Fibroblast of peridontal ligament (primary cell): ENCODE measurements around the gene LPAR5.

Experiments used
- DNase-seq: peaks from one replicate; pipeline ENCODE4 v3.0.0-alpha.2; 2010; ENCODE audit errors: extremely low read depth

LPAR5 gene

DNA sequence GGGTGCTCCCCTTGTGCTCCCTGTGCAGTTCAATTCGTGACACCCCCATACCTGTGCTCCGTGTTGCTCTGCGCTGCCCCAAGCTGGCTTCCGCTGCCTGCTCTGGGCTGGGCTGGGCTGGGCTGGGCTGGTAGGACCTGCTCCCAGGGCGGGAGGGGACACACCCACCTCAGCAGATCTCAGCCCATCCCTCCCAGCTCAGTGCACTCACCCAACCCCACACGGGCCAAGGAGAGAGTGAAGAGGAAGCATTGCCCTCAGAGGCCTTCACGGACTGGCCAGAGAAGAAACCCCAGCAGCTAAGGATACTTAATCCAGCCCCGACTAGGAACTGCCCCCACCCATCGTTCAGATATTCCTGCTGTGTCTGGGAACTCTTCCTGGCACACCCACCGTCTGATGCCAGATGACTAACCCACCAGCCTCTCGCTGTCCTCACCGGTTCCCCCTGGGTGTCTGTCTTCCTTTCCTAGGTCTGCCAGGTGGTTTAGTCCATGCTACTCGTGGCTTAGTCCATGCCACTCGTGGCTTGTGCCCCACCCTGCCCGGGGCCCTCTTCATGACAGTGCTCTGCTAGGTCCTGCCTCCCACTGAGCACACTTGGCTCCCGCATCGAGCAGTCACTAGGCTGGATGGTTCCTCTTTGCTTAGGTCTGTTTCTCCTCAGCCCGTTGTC lies at the start of gene LPAR5:
Gene LPAR5 (minus strand): TSS at position 104 of the 676 bp plus-strand sequence. CDS start 14,711 bp downstream, outside the sequence.
- no peak for DNase-seq

DNA sequence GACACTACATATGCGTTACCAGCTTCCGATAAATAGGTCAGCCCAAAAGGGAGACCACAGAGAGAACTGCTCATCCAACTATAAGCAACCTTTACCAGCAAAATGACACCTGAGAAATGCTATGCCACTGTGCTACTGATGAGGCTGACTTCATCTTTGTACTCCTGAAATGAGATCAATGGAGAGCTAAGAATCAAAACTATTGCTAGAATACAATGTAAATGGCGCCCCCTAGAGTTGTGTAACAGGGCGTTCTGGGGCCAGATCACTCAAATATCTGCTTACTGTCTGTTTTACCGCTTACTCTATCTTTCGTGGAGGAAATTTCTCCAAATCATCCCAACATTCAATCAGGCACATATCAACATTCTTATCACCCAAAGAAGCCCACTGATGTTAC lies 48.9 kb upstream of the LPAR5 start:
- peak; percentile 45 for DNase-seq

DNA sequence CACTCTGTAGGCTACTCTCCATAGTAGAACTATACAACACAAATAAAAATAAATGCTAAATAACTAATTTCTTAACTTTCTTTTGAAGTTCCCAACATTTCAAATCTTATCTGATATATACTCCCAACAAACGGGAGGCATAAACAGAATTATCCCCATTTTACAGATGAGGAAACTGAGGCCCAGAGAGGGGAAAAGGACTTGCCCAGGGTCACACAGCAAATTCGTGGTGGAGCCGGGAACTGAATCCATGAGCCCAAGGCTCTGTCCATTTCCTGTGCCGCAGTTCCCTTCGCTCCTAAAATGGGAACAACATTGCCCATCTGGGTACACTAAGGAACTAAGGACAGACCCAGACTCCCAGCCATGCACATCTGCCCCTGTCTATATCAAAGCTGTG lies 41.2 kb upstream of the LPAR5 start:
- DNase-seq: no peak

DNA sequence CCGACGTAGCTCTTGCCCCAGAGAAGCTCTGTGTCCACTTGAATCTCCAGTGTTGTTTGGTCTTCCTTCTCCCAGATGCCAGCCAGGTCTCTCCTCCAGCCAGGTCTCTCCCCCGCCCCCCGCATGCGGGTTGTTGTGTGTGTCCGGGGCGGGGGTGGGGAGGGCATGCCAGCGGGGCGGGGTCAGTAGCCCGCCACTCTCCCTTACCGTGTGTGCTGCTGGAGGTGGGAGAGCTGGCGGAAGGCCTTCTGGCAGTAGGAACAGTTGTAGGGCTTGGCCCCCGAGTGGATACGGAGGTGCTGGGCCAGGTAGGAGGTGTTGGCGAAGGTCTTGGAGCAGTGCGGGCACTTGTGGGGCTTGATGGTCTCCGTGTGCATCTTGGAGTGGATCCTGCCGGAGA lies 36.4 kb upstream of the LPAR5 start:
- no peak for DNase-seq

DNA sequence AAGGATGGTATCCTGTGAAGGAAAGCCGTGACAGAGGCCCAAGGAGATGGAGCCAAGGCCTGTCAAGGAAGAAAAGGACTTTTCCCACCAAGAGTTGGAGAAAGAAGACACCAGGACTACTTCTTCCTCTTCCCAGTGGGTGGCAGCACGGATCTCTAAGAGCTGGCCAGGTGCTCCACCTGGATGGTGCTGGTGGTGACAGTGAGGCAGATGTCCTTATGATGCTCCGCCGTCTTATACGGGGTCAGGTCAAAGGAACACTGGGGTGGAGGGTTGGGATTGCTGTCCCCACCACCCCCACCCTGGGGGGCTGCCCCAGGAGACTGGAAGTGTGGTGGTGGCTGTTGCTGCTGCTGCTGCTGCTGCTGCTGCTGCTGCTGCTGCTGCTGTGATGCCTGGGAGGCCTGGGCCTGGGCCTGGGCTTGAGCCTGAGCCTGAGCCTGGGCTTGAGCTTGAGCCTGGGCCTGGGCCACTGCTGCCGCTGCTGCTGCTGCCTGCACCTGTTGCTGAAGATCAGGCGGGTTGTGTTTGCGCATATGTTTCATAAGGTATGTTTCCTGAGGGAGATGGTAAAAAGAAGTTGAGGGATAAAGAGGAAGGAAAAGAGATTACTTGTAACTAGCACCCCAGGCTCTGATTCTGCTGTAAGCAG lies 31.9 kb upstream of the LPAR5 start:
- DNase-seq: no peak

DNA sequence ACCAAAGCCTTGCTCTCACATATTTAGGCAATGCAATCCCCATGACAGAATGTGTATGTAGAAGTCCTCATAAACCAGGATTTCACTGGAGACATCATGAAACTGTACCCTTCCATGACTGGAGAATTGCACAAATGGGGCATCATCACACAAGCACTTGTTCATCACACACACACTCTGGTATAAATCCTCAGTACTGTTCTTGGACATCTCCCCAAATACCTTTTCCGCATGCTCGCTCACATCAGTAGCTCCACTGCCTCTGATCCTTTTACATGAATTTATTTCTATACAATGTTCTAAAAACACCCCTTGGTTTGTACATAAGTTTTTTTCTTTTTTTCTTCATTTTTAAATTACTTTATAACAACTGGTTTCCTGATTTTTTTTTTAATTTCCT lies 30.5 kb upstream of the LPAR5 start:
- DNase-seq: no peak

DNA sequence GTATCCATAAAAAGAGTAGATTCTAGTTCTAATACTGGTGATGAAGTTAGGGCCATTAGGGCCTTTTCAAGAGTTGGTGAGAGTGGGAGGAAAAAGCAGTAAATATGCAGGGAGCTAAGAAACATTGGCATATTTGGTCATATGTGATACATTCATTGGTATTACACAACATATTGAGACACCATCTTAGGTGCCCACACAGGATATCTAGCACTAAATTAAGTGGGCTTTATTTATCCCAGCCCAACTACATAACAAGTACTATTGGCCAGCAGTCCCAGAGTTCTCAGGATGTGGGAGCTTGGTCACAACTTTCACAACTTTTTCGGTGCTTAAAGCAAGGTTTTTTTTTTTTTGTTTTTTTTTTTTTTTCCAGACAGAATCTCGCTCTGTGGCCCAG lies 29.1 kb upstream of the LPAR5 start:
- no peak for DNase-seq

DNA sequence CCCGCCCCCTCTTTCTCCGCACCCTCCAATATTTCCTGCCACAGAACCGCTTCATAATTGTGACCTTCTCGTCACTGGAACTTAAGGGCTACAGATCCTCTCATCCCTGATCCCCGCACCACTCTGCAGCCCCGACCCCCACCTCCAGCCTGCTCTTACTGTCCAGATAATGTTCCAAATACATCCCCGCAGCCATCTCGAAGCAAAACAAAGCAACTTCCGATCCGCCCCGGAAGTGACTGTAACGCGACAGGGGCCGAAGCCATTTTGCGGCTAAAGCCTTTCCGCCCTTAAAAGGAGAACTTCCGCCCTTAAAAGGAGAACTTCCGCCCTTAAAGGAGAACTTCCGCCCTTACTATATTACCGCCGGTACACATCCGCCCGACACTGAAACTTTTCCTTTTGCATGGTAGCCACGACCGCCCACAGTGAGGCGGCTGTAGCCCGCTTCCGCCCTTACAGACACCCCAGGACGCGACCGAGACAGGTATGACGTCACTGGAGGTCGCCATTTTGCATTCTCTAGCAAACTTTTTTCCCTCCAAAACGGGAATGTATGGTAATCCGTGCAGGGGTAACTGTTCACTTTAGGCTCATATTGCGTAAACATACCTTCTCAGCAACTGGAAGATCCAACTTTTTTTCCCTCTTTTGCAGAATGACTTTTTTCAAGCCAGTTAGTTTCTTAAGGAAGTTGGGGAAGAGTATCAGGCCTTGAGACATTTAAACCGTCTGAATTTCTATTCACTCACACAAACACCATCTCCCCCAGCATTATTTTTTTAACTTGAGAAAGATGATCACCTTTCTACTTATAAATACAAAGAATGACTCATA lies 27.4 kb upstream of the LPAR5 start, which contains the start of gene ING4:
Gene ING4 (minus strand): TSS at position 214 of the 837 bp plus-strand sequence. CDS start 18 bp downstream, at position 196.
- peak; percentile 99 for DNase-seq

DNA sequence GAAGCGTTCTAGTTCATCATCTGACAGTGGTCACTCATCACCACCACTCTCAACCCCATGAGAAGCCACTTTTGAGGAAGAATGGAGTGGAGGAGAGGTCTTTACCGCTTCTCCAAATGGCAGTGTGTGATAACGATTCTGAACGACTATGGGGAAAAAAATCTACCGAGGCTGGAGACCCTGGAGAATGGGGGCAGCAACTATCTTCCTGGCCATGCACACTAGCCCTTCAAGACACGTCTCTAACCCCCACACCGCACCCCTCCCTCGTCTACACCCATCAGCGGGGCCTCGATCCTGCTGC lies 26.8 kb upstream of the LPAR5 start:
- no peak for DNase-seq

DNA sequence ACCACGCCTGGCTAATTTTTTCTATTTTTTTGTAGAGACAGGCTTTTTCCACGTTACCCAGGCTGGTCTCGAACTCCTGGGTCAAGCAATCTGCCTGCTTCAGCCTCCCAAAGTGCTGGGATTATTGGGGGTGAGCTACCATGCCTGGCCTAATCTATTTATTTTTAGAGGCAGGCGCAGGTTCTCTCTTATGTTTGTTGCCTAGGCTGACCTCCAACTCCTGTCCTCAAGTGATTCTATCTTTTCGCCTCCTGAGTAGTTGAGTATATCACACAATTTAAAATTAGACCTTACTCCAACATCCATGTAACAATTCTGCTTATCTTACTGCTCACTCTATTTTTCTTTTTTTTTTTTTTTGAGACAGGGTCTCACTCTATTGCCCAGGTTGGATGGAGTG lies 18.2 kb upstream of the LPAR5 start:
- no peak for DNase-seq

DNA sequence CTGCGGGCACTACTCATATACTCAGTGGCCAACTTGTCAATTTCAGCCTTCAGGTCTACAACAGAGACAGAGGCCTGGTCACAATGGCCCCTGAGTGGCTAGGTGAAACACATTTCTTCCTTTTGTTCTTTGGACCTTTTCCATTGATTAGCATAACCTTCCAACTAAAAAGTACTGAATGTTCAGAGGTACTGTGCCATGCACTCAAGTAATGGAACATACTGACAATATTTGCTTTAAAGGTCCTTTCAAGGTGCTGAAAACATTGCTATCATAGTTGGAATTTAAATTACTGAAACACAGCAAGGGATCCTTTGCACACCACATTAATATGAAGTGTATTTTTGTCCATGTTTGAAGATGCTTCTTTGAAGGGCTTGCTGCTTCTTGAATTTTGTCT lies 17.6 kb upstream of the LPAR5 start:
- no peak for DNase-seq

DNA sequence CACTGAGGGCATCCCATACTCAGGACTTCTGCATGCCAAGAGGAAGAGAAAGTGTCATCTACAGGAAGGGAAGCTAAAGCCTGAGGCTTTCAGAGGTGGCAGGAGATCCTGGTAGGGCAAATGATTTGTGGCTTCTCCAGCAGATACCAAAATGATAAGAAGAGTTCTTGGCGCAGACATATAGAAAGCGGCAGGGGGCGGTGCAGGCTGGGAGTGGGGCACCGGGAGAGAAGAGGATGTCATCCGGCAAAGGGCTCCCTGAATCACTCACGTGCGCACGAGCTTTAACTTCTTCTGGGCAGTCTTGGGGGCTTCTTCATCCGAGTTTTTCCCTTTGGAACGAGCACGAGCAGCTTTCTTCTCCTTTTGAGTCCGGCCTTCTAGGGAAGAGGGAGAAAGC lies 16.6 kb upstream of the LPAR5 start:
- DNase-seq: no peak

DNA sequence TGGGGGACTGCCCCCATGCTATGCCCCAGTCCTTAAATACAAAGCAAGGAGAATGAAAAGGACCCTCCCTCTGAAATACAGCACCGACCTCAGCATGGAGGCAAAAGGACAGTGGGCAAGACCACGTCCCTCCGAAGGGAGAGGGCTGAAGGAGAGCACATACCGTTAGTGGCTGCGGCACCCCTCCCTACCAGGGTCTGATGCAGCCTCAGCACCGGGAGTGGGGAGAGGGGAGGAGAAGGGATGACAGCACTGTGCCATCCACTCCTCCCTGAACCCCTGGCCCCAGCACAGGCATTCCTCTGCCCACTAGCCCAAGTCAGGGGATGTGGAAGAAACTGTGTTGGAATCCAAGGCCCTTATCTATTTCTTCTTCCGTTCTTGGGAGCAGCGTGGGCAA lies 15.1 kb upstream of the LPAR5 start:
- DNase-seq: no peak

DNA sequence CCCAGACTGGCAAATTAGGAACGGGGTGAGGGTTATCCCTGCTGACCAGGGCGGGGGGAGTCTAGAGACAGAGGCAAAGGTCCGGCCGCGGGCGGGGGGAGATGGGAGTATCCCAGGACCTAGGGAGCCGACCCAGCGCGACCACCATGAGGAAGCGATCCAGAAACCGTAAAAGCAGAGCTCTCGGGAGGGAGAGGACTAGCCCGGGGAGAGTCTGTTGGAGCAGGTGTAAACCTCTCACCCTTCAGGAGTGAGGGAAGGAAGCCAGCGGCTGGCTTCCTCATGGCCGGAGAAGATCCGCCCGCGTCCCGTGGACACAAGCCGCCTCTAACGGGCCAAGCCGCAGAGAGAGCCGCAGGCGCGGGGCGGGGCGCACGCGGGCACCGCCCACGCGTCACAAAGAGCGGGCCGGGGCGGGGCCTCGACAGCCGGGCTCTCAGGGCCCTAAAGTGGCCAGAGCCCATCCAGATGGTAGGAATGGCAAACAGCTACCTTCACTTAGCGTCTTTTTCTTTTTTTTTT lies 11.4 kb upstream of the LPAR5 start, which contains the start of gene ACRBP:
Gene ACRBP (minus strand): TSS at position 350 of the 522 bp plus-strand sequence. CDS start 66 bp downstream, at position 284.
- DNase-seq: no peak

DNA sequence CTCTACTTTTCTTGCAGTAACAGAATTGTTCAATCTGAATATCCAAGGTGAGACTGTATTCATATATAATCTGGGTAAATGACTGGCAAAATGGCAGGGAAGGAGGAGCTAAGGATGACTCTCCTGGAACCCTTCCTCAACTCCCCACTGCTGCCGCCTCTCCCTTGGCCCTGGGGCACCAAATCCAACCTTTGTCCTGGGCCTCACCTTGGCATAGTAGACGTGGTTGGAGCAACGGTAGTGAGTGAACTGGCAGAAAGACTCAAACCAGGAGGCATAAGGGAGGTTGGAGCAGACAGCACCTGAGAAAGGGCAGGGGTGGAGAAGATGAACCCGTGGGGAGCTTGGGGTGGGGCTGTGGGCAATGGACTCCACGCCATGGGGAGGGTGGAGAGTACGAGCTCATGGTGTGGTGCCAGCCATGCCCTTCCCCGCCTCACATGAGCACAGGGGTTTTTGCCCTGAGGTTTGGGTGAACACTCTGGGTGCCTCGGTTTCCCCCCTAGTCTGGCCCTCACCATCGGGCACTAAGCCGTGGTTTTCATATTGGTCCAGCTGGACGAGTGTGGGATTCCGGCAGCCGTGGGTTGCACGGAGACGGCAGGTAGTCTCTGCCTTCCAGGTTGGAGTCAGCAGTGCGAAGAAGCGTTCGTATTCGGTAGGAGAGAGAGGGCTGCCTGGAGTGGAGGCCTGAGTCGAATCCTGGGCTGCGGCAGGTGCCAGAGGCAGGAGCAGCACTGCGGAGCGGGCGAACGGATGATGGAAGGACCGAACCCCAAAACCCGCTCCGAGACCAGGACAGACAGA lies 10.7 kb upstream of the LPAR5 start:
- no peak for DNase-seq

DNA sequence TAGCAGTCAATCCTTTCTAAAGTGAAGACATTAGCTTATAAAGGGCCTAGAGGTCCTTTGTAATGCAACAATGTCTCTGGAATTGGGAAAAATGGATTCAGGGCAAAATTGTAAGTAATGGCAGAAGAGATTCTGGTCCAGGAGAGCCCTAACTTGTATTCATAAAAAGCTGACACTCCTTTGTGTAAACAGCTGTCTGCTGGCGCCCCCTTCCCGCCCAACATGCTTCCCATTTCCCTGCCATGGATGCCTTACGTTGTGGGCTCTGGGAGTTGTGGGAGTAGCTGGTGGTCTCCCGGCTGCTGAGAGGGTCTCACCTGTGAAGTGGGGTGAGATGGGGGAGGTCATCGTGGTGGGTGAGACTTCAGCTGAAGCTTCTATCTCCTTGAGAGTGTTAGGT lies 9.1 kb upstream of the LPAR5 start:
- DNase-seq: no peak

DNA sequence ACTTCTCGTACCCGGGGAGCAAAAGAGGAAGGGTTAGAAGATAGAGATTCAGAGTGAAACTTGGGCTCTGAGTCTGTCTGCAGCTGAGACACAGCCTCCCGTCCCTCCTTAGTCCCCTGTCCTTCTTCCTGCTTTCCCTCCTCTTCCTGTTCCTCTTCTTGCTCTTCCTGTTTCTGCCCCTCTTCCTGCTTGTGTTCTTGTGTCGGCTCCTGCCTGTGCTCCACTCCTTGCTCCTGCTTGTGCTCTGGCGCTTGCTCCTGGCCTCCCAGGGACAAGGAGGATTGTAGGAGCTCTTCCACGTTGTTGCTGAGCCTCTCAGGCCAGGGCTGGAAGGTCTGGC lies 8.5 kb upstream of the LPAR5 start:
- DNase-seq: no peak

DNA sequence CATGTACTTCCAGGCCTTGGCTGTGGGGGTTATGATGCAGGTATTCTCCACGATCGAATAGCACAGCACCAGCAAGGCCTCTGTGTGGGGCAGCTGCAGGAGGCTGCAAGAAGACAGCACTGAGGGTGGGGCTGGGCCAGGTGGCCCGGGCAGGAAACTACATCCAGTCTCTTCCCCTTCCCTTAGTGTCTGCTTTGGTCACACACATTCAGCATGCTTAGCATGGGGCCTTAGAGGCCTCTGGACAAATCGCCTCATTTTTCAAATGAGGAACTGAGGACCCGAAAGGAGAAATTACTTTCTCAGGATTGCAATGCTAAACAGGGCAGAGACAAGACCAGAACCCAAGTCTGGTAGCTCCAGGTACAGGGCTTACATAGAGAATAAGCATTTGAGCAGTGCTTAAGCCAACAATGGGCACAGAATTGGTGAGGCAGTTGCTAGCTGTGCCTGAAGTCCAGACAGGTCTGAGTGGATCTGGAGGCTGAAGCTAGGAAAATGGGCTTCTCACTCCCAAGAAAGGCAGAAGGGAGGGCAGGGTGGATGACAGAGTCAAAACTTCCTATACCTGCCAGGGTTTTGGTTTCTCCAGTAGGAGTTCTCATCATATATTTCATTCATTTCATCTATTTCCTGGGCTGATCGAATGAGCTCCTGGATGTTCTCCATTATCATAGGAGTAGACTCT lies 8.0 kb upstream of the LPAR5 start:
- no peak for DNase-seq

DNA sequence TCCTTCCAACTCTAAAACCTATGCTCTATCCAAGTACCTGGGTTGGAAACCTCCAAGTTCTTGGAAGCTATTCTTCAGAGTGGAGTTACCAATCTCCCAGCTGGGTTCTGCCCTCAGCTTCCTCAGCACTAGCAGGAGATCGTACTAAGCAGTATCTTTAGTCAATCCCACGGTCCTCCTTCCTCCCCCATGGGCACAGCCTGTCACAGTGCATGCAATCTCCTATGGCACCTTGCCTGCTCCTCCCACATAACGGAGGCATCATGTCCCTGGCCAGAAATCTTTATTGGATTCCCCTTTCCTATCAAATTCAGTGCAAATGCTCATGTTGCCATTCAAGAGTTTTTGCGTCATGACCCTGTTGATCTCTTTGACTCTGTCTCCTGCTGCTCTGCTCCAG lies 5.4 kb upstream of the LPAR5 start:
- DNase-seq: no peak

DNA sequence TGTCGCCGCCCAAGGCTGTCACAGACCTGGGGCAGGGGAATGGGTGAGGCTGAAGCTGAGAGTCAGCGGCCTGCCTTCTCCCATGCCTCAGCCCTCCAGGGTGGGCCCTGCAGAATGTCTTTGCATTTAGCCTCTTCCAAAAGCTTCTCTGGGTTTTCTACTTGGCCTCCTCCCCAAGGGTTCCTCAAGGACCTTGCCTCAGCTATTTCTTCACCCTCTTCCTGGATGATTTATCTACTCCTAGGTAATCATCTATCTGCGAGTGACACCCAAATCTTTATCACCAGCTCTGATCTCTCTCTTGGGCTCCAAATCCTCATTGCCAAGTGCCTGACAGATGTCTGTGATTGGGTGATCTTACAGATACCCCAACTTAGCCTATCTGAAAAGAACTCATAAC lies 4.7 kb upstream of the LPAR5 start:
- no peak for DNase-seq

DNA sequence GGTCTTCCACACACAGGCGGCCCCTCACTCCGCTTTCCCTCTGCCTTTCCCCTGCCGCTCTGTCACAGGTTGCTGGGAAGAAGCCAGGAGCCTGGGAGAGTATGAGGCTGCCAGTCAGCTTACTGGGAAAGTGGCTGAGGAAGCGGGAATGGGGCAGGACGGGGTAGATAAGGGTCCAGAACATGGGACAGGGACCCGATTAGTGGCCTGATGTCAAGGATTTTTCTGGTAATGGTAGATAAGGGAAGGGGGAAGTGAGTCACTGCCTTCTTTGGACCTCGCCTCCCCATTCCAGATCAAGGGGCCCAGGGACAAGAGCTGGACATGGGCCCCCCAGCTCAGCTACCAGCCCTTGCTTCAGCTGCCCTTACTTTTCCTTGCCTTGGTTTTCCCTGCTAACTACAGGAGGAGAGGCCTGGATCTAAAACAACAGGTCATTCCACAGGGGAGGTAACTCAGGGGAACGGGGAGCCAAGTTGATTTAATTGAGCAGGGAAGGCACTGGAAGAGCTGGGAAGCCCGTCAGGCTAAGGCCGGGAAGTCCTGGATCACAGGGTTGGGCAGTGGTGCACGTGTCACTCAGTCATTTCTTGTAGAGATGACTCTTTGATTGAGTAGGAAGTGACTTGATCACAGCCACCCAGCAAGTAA lies 3.5 kb upstream of the LPAR5 start:
- no peak for DNase-seq
